ENCODE results near the gene PSMB7.

PSMB7 gene

DNA sequence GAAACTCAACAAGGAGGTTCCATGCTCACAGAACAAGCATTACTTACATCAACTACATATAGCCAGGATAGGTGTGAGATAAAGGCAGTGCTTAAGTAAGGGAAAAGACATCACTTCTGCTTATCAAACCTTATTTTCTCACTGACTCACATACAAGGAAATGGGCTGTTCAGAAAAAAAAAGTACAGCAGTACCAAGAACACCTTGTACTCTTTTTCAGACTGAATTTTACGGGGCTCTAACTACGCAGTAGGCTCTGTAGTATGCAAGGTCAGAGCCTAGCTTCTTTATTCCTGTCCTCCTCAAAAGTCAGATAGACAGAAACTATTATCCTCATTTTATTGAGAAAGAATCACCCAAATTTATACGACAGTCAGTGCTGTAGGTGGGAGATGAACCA lies 5.8 kb downstream of the PSMB7 start:
- no peak for DNase-seq (ENCODE audit: low read depth)
- H3K4me3 ChIP-seq (ENCODE audit: low read depth, low read length) = no peak overlapping the region
- TF ChIP-seq, protein P1, sequence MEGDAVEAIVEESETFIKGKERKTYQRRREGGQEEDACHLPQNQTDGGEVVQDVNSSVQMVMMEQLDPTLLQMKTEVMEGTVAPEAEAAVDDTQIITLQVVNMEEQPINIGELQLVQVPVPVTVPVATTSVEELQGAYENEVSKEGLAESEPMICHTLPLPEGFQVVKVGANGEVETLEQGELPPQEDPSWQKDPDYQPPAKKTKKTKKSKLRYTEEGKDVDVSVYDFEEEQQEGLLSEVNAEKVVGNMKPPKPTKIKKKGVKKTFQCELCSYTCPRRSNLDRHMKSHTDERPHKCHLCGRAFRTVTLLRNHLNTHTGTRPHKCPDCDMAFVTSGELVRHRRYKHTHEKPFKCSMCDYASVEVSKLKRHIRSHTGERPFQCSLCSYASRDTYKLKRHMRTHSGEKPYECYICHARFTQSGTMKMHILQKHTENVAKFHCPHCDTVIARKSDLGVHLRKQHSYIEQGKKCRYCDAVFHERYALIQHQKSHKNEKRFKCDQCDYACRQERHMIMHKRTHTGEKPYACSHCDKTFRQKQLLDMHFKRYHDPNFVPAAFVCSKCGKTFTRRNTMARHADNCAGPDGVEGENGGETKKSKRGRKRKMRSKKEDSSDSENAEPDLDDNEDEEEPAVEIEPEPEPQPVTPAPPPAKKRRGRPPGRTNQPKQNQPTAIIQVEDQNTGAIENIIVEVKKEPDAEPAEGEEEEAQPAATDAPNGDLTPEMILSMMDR (IDR thresholded peaks at IDR 0.05; ENCODE audit: low read depth, low read length) = no peak
- TF ChIP-seq, protein P2, sequence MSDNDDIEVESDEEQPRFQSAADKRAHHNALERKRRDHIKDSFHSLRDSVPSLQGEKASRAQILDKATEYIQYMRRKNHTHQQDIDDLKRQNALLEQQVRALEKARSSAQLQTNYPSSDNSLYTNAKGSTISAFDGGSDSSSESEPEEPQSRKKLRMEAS (IDR thresholded peaks at IDR 0.05; ENCODE audit: low read depth, low read length) = no peak
- no peak for TF ChIP-seq MYC (IDR thresholded peaks at IDR 0.05; ENCODE audit: low read depth, low read length)
- no peak for TF ChIP-seq POLR2A (IDR thresholded peaks at IDR 0.05; ENCODE audit: extremely low read depth, insufficient read length)

DNA sequence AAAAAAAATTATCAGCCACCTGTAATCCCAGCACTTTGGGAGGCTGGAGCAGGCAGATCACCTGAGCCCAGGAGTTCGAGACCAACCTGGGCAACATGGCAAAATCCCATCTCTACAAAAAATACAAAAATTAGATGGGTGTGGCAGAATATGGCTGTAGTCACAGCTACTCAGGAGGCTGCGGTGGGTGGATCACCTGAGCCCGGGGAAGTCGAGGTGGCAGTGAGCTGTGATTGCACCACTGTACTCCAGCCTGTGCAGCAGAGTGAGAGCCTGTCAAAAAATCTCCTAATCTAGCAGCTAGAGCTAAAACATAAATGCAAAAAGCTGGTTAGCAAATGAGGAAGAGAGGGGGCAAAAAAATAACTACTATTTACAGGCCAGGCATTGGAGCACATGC lies 12.0 kb downstream of the PSMB7 start:
- no peak overlapping the region for H3K4me3 ChIP-seq (ENCODE audit: low read depth, low read length)
- DNase-seq (ENCODE audit: low read depth) = no peak
- TF ChIP-seq, protein P1 (IDR thresholded peaks at IDR 0.05; ENCODE audit: low read depth, low read length) = no peak
- TF ChIP-seq, protein P2 (IDR thresholded peaks at IDR 0.05; ENCODE audit: low read depth, low read length) = no peak
- TF ChIP-seq POLR2A (IDR thresholded peaks at IDR 0.05; ENCODE audit: extremely low read depth, insufficient read length) = no peak

DNA sequence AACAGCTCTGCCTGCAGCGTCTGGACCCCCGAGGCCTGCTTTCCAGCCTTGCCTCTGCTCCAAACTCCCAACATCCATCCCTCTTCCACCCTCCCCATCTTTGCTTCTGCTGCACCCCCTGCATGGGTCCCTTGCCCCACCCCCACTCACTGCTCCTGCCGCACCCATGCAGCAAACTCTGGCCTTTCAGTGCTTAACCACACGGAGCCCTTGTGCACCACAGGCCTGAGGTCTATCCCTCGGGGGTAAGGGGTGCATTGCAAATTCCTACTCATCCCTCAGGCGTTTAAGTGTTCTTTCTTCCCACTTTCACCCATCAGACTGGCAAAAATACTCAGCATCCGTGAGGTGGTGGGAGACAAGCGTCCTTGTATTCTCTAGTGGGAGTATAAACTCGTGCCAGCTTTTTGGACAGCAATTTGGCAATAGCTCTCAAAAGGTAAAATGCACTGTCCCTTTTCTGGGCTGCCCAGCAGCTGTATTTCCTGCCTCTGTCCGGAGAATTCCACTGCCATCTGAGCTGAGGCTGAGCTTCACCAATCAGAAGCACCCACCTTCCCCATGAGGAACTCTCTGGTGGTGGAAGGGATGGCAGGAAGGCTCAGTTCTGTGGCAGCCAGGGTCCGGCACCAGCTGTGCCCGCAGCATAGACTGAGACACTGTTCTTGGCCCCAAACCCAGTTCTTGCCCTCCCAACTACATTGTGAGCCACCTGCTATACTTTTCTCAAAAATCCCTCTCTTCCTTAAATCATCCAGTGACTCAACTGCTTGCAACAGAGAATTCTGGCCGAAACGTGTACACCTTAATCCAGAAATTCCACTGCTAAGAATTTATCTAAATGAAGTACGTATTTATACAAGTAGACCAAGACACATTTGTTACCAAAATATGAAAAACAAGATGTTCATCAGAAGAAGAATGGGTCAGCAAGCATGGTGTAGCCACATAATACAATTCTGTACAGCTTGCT lies 15.0 kb downstream of the PSMB7 start:
- TF ChIP-seq, protein P1 (IDR thresholded peaks at IDR 0.05; ENCODE audit: low read depth, low read length) = no peak
- no peak for TF ChIP-seq POLR2A (IDR thresholded peaks at IDR 0.05; ENCODE audit: extremely low read depth, insufficient read length)
- TF ChIP-seq, protein P2 (IDR thresholded peaks at IDR 0.05; ENCODE audit: low read depth, low read length) = no peak
- TF ChIP-seq MYC (IDR thresholded peaks at IDR 0.05; ENCODE audit: low read depth, low read length) = no peak
- H3K4me3 ChIP-seq (ENCODE audit: low read depth, low read length) = no peak overlapping the region
- no peak for DNase-seq (ENCODE audit: low read depth)

DNA sequence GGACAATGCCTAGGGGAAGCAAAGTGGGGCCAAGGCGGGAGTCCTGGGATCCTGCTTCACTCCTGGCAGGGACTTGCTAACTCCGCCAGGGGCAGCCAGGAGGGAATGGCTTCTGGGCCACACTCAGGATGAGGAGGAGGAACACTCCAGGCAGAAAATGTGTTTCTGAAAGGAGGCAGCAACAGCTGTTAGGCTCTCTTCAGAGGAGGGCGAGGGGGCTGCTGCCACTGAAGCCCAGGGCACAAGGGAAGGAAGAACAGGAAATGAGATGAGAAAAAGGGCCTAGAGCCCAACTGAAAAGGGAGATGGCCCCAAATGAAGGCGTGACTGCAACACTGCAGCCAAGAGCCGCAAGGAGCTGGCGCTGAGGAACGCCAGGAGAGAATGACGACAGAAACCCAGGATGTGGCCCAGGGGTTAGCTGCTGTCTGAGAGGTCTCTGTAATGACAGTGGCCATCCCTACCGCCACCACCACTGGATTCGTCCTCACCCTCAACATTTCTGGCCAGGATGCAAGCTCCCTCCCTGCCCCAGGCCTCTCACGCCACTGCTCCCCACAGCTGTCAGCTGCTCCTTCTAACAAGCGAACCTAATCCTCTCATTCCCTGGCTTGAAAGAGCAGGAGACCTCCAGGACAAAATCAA lies 15.8 kb downstream of the PSMB7 start:
- no peak overlapping the region for H3K4me3 ChIP-seq (ENCODE audit: low read depth, low read length)
- TF ChIP-seq, protein P1 (IDR thresholded peaks at IDR 0.05; ENCODE audit: low read depth, low read length) = no peak
- TF ChIP-seq, protein P2 (IDR thresholded peaks at IDR 0.05; ENCODE audit: low read depth, low read length) = no peak
- TF ChIP-seq MYC (IDR thresholded peaks at IDR 0.05; ENCODE audit: low read depth, low read length) (no peak), POLR2A (IDR thresholded peaks at IDR 0.05; ENCODE audit: extremely low read depth, insufficient read length) (no peak)
- no peak for DNase-seq (ENCODE audit: low read depth)

DNA sequence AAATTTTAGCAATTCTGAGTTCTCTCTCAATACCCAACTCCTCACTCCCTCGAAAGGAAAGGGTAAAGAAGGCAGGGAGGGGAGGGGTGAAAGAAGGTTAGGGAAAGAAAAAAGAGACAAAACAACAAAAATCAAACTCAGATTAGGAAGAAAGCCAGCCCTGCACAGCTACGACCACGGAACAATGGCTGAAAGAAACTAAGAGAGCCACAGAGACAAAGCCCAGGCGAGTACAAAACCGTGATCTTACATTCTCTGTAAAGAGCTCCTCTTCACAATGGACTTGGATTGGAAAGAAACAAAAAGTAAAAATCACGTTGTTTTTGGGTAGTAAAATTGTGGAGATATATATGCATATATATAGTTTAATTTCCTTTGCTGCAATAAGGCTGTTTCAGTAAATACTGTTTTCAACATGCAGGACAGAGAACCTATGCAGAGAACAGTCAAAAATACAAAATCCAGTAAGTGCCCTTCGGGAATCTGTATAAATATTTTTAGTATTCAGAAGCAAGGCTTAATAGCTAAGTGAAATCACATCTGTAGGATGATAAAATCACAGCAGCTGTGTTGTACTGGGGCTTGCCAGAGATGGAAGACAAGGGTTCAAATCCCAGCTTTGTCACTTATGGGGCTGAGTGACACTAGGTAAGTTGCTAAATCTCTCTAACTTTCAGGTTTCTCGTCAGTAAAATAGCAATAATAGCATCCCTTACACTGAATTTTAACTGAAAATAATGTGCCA lies 16.9 kb downstream of the PSMB7 start:
- no peak for DNase-seq (ENCODE audit: low read depth)
- TF ChIP-seq POLR2A (IDR thresholded peaks at IDR 0.05; ENCODE audit: extremely low read depth, insufficient read length) (no peak), MYC (IDR thresholded peaks at IDR 0.05; ENCODE audit: low read depth, low read length) (no peak)
- TF ChIP-seq, protein P1 (IDR thresholded peaks at IDR 0.05; ENCODE audit: low read depth, low read length) = no peak
- TF ChIP-seq, protein P2 (IDR thresholded peaks at IDR 0.05; ENCODE audit: low read depth, low read length) = no peak
- no peak overlapping the region for H3K4me3 ChIP-seq (ENCODE audit: low read depth, low read length)

Measured in NB4 (cell line).